Measurements from ENCODE around the gene ITFG1. TPM values are rescaled to one million over a fixed set of nuclear protein-coding genes. Genes with fewer than 3 reads are reported as not detected.

Gene ITFG1
- total RNA-seq, 1 donor from 2014 or later, result 26.1 TPM

DNA sequence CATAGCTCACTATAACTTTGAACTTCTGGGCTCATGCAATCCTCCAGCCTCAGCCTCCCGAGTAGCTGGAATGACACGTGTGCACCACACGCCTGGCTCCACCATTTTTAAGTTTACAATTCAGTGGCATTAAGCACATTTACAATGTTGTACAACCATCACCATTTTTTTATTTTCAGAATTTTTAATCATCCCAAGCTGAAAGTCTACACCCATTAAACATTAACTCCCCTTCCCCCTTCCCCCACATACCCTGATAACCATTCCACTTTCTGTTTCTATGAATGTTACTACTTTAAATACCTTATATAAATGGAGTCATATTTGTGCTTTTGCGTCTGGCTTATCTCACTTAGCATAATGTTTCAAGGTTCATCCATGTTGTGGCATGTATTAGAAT lies 335.1 kb downstream of the ITFG1 start:
- H3K27ac Mint-ChIP-seq, result no peak overlapping the region
- H3K36me3 Mint-ChIP-seq (ENCODE audit: low read depth), result peaks cover 9% of the 10 kb centered on the region
- DNase-seq, result no peak
- H3K27me3 Mint-ChIP-seq, result no peaks in the 10 kb centered on the region
- H3K9me3 Mint-ChIP-seq, result no peaks in the 10 kb centered on the region
- intact Hi-C loops (cut with micrococcal nuclease), result no loop called here
- peaks cover 9% of the 10 kb centered on the region for H3K4me1 Mint-ChIP-seq
- H3K4me3 Mint-ChIP-seq, result no peak overlapping the region

- no peaks in the 10 kb centered on the region for H3K9me3 Mint-ChIP-seq
- DNase-seq, result no peak
- H3K4me3 Mint-ChIP-seq, result no peak overlapping the region
- H3K4me1 Mint-ChIP-seq, result peaks cover 10% of the 10 kb centered on the region
- intact Hi-C loops (cut with micrococcal nuclease), result loop anchor here (1.0 to 5.0 kb wide), 2 partner anchors 281 to 1045 kb away; partner anchors contain the start of gene C16orf87
- no peak overlapping the region for H3K27ac Mint-ChIP-seq
- H3K27me3 Mint-ChIP-seq, result no peaks in the 10 kb centered on the region
- peaks cover 14% of the 10 kb centered on the region for H3K36me3 Mint-ChIP-seq (ENCODE audit: low read depth)
Observed at GRCh38 chr16:47113130-47113529, 347.7 kb downstream of the ITFG1 start.

DNA sequence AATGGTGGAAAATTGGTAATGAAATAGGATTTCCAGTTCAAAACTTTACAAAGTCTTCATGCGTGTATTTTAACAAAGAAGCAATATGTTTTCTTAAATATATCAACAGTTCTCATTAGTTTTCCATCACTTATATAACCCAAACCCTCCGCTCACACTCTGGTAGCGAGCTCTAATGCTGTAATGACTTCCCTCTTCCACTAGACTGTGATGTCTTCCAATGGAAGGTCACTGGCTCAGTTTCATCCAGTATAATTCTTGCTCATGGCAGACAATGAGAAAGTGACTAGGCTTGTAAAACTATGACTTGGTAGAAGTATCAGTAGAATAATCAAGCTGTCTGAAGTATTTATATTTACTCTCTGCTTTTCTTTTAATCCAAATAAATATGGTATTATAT lies 349.9 kb downstream of the ITFG1 start:
- Mint-ChIP-seq H3K4me1 (peaks cover 10% of the 10 kb centered on the region), H3K27ac (no peak overlapping the region), H3K36me3 (ENCODE audit: low read depth) (peaks cover 13% of the 10 kb centered on the region), H3K4me3 (no peak overlapping the region), H3K9me3 (no peaks in the 10 kb centered on the region), H3K27me3 (no peaks in the 10 kb centered on the region)
- DNase-seq, result no peak
- intact Hi-C loops (cut with micrococcal nuclease), result loop anchor here (5.0 kb wide), 1 partner anchor 279 kb away; the partner anchor contains the start of gene C16orf87

DNA sequence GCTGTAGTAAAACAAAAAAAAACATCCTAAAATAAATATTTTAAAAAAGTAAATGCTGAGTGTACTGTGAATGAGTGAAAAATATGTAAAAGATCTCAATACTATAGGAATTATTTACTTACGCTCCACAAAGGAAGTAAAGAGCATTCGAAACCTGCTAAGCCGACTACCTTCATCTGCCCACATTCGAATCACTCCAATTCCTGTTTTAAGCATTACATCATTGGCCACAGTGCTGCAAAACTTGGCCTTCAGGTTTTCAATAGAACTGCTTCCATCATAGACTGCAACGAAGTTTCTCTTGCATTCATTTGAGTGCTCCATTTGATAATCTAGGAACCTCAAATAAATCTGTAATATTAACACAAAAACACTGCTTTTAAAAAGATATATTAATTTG lies 351.5 kb downstream of the ITFG1 start:
- no peak overlapping the region for H3K4me3 Mint-ChIP-seq
- intact Hi-C loops (cut with micrococcal nuclease), result no loop called here
- H3K36me3 Mint-ChIP-seq (ENCODE audit: low read depth), result peaks cover 18% of the 10 kb centered on the region
- peaks cover 5% of the 10 kb centered on the region for H3K4me1 Mint-ChIP-seq
- no peaks in the 10 kb centered on the region for H3K27me3 Mint-ChIP-seq
- H3K9me3 Mint-ChIP-seq, result no peaks in the 10 kb centered on the region
- no peak overlapping the region for H3K27ac Mint-ChIP-seq
- DNase-seq, result no peak

Other genes starting within 250 kb of the ITFG1 start
- gene PHKB, start 268 bp upstream of the ITFG1 start, total RNA-seq, result 23.7 and 27.9 TPM in 2 replicates